HG03520 (cell line): ENCODE data around the gene NECTIN4.
"Not testable (repeated sequence)": the region's sequence is repeated elsewhere in the genome, so short reads cannot be mapped to it uniquely, and the experiment has no call there.

Experiments
- ATAC-seq: cut with Tn5 transposase; IDR thresholded peaks from one replicate; pipeline ENCODE4 v1.9.1; 2021; ENCODE audit warnings: mild to moderate bottlenecking, moderate library complexity; ENCODE audit not compliant: unreplicated experiment

Gene NECTIN4

DNA sequence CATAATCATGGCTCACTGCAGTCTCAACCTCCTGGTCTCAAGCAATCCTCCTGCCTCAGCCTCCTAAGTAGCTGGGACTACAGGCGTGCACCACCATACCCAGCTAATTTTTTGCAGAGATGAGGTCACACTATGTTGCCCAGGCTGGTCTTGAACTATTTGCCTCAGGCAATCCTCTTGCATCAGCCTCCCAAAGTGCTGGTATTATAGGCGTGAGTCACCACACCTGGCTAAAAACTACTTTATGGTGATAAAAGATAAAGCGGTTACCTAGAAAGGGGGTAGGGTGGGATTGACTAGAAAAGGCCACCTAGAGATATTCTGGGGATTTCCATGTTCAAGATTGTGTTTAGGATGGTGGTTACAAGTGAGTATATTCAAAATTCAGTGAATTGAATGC lies 55.6 kb downstream of the NECTIN4 start:
- no peak for ATAC-seq

DNA sequence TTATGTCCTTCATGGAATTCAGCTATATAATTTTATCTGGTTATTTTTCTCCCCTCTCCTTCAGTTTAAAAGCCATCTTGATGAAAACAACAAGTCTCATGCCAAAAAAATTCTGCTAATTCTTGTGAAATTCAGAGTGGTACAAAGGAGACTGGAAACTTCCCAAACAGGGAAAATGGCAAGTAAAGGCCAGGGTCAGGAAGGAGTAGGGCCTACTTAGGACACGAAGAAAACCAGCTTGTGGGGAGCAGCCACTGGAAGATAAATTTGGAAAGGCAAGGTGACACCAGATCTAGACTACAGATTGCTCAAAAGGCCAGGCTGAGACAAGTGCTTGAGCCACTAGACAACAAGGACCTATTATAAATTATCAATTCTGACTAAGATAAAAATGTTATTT lies 56.9 kb downstream of the NECTIN4 start:
- no peak for ATAC-seq

GRCh38 chr1:161031874-161032273 lies 57.5 kb downstream of the NECTIN4 start:
- no peak for ATAC-seq

DNA sequence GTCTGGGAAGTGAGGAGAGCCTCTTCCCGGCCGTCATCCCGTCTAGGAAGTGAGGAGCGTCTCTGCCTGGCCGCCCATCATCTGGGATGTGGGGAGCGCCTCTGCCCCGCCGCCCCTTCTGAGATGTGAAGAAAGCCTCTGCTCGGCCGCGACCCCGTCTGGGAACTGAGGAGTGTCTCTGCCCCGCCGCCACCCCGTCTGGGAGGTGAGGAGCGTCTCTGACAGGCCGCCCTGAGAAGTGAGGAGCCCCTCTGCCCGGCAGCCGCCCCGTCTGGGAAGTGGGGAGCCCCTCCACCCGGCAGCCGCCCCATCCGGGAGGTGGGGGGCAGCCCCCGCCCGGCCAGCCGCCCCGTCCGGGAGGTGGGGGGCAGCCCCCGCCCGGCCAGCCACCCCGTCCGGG lies 59.9 kb downstream of the NECTIN4 start:
- not testable (repeated sequence) for ATAC-seq

GRCh38 chr1:161026954-161027353 lies 62.4 kb downstream of the NECTIN4 start:
- ATAC-seq = not testable (repeated sequence)

DNA sequence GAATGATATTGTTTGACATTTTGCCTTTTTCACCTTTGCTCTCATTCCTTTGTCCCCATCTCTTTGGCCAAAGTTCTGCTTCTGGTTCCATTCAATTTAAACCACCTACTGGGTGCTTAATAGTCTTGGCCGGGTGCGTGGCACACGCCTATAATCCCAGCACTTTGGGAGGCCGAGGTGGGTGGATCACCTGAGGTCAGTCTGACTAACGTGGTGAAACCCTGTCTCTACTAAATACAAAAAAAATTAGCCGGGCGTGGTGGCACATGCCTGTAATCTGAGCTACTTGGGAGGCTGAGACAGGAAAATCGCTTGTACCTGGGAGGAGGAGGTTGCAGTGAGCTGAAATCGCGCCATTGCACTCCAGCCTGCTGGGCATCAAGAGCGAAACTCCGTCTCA lies 66.9 kb downstream of the NECTIN4 start:
- not testable (repeated sequence) for ATAC-seq

DNA sequence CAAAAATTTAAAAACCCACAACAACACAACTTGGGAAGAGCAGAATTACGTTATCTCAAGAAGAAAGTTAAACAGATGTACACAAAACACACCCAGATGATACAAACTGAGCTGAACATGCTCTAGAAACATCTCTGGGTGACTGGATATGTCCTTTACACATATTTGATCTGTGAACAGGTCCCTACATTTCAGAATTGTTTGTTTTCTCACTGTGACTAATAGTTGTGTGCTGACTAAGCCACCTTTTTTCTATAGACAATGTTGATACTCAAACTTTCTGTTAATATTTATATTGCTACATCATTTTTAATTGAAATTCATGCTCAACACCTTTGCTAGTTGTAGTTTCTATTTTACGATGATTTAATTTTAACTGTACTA lies 67.4 kb downstream of the NECTIN4 start:
- ATAC-seq = no peak

DNA sequence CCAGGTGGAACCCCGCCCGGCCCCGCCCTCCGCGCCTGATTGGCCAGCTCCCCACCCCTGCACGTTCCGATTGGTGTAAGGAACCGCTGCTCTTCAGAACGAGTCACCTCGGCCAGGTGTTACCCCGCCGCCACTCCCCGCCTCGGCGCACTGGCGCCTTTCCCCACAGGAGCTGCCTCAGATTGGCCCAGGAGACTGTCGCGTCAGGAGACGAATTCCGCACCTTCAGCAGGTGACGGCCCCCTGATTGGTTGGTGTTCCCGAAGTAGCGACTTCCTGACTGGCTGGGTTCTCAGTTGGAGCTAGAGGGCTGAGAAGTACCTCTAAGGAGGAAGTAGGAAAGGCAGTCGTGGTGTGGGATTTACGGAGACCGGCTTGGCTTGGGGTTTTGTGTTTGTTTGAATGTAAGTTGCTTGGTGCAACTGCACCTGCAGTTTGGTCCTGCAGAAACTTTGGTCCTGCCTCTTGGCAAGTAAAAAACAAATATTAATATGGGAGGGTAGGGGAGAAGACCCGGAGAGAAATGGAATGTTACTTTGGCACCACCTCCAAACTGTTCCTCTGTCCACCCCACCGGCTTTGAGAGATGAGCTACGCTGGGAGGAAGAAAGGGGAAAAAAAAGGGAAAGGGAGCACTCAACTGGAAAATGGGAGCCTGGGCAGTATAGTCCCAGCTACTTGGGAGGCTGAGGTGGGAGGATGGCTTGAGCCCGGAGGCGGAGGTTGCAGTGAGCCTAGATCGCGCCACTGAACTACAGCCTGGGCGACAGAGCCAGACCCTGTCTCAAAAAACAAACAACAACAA lies 68.0 kb downstream of the NECTIN4 start:
- ATAC-seq = peak; percentile 86
